ENCODE data around the gene YKT6.
"Not testable (repeated sequence)": the region's sequence is repeated elsewhere in the genome, so short reads cannot be mapped to it uniquely, and the experiment has no call there.

YKT6 gene

DNA sequence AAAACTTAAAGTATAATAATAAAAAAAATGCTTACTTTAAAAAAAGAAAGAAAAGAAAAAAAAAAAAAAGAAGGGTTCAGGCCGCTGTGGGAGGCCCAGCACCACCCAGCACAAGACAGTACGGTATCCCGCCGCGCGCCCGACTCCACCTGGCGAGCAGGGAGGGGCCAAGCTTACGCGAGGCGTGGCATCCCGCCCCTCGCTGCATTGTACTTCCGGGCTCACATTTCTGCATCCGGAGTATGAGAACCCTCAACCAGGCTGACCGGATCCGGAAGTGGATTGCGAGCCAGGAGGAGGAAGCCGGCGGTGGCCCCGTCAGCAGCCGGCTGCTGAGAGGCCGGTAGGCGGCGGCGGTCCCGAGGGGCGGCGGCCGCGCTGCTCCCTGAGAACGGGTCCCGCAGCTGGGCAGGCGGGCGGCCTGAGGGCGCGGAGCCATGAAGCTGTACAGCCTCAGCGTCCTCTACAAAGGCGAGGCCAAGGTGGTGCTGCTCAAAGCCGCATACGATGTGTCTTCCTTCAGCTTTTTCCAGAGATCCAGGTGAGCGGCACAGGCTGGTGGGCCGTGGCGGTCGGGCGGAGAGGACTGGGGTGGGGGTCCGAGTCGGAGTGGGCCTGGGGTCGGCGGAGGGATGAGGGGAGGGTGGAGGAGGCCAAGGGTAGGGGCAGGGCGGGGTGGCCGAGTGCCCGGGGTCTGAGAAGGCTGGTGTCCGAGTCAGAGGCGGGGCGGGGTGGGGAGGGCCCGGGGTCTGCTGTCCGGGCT, at the start of gene YKT6:
Gene YKT6 (plus strand): TSS at position 280 of the 763 bp plus-strand sequence. CDS start 158 bp downstream, at position 438.
- DNase-seq, result peak; percentile 97

DNA sequence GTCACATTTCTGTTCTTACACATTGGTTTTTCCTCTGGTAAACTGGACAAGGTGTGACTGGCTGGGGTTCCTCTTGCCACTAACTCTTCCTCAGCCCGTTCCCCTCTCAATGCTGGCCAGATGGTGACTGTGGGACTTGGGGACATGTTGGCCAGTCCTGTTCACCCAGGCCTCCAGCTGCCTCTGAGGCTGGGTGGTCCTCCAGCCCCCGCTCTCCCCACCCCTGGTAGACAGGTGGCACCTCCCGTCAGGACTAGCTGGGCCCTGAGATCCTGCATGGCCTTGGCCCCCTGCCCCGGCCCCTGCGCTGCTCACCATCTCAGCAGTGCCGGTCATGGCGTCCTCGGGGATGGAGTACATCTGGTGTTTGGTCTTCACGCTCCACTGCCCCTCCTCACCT, 48.8 kb upstream of the YKT6 start:
- DNase-seq, result no peak

DNA sequence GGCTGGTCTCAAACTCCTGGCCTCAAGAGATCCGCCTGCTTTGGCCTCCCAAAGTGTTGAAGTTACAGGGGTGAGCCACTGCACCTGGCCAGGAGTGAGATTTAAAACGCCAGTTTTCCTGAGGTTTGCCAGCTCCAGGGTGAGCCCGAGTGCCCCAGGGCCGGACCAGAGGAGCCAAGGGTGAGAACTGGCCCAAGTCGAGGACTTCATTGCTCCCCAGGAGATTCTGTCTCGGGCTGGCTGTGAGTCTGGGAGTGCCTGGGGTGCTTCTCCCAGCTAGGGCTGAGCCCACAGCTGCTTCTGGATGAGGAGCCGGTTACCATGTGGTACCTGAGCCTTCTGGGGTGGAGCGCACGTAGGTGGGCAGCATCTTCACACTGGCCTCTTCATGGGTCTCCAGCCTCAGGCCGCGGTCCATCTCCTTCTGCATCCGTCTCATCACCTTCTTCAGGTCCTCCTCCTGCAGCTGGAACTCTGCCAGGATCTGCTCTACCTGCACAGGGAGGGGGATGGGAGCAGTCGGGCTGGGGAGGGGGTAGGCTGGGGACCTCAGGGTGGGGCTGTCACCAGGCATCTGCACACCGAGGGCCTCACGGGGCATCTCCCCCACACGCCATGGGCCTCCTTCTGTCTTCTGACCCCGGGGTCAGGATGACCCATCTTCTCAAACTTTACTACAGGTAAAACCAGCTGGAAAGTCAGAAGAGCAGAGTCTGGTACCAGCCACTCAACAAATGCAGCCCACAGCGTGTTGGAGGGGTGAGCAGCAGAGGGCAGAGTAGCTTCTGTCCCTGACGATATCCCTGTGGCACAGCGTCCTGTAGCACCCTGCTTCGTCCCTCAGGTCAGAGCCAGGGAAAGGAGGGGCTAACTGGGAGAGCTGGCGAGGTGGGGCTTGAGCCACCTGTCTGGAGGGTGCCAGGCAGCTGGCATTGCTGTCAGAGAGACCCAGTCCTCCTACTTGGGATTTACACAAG, 47.5 kb upstream of the YKT6 start:
- DNase-seq, result no peak

GRCh38 chr7:44153948-44154335, 46.8 kb upstream of the YKT6 start:
- DNase-seq, result no peak

GRCh38 chr7:44154703-44155102, 46.1 kb upstream of the YKT6 start:
- DNase-seq, result no peak

GRCh38 chr7:44155191-44156185, 45.3 kb upstream of the YKT6 start:
- no peak for DNase-seq

DNA sequence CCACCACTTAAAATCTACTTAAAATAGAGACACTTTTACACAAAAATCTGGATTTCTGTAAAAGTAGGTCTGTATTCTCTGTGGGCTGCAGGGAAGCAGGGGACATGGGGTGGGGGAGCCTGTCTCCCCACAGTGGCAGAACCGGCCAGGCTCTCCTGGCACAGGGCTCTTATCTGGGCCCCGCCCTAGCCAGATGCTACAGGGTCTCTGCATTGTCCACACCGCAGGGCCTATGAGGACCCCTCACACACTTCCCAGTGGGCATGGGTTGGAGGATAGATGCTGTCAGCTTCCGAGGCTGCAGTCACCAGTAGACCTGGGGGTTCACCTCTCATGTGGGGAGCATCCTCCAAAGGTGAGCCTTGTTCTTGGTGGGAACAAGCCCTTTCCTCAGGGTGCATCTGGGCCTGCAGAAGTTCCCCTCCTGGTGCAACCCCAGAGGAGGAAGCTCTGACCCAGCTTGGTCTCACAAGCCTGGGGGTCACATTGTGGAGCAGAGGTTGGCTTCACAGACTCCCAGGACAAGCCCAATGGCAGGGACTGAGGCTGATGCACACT, 44.2 kb upstream of the YKT6 start:
- no peak for DNase-seq

DNA sequence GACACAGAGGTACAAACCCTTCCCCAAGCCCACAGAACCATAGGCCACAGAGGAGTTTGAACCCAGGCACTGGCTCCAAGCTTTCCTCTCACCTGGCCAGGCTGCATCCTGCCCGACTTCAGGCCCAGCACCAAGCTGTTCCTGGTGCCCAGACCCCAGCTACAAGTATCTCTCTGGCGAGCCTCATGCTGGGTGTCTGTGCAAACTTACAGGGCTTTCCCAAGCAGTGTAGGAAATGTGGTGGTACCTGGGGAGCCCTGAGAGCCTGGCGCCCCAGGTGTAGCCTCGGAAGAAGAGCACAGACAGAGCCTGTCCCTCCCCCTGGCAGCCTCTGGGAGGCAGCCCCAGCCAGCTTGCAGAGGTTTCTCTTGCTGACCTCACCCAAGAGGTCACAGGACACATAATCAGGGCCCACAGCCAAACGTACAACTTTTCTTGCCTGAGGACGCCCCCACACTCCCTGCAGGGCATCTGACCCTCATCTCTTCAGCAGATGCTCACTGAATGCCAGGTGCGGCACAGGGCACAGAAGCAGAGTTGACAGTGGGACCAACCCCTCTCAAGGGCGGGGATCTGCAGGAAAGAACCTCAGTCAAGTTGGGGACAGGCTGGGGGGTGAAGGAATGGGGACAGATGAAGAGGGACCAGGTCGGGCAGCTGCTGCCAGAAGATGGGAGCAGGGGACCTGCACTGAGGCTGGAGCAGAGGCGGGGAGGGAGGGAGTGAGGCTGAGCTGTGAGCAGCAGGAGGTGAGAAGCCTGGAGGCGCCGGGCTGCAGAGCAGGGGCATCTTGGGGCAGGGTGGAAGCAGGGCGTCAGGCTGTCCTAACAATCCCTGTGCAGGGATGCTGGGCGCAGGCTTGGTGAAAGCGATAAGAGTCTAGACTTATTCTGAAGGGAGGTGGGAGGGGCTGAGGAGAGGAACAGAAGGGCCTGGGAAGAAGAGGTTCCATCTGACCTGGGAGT, 43.4 kb upstream of the YKT6 start:
- DNase-seq, result no peak

GRCh38 chr7:44158096-44158872, 42.5 kb upstream of the YKT6 start:
- DNase-seq, result no peak

- DNase-seq, result no peak
Observed at GRCh38 chr7:44158873-44159631, 41.7 kb upstream of the YKT6 start.

DNA sequence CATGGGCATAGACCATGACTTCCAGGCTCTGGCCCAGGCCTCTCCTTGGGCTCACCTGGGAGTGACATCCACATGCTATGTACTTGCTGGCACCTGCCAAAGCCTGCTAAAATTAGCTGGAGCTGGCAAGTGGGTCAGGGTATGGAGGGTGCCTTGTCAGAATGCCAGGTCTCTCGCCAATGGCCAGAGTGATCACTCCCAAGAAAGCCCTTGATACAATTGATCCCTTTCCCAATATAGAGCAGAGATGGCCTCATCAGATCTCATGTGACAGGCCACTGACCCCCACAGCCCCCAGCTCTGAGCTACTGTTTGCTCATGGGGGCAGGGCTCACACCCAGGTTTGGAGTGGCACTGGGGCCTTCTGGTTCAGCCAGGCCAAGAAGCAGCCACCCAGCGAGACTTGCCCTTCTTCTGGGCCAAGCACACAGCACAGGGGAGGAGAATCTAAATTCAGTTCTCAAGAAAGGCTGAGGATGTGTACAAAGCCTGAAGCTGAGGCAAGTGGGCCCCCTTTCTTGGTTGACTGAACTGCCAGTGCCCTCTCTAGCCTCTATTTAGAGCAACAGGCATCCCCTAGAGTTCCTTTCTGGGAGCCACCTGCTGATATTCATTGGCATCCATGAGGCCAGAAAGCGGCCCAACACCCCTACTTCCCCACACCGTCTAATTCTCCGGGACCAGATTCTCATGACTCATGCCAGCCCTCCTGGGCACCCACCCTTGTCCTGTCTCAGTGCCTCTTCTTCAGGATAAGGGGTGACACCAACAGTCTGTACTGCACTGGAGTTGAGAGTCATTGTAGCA, 40.8 kb upstream of the YKT6 start:
- DNase-seq, result no peak

GRCh38 chr7:44161371-44161770, 39.4 kb upstream of the YKT6 start:
- DNase-seq, result no peak

GRCh38 chr7:44162179-44162578, 38.6 kb upstream of the YKT6 start:
- no peak for DNase-seq

GRCh38 chr7:44162785-44163395, 37.9 kb upstream of the YKT6 start:
- DNase-seq, result no peak

- DNase-seq, result no peak
Observed at GRCh38 chr7:44163591-44163990, 37.2 kb upstream of the YKT6 start.

DNA sequence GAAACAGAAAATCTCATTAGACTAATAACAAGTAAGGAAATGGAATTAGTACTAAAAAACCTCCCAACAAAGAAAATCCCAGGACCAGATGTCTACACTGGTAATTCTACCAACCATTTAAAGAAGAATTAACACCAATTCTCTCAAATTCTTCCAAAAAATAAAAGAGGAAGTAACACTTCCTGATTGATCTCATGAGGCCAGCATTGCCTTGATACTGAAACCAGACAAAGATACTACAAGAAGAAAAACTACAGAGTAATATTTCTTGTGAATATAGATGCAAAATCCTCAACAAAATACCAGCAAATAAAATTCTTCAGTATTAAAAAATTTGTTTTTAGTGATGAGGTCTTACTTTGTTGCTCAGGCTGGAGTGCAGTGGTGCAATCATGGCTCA, 32.9 kb upstream of the YKT6 start:
- DNase-seq, result no peak

DNA sequence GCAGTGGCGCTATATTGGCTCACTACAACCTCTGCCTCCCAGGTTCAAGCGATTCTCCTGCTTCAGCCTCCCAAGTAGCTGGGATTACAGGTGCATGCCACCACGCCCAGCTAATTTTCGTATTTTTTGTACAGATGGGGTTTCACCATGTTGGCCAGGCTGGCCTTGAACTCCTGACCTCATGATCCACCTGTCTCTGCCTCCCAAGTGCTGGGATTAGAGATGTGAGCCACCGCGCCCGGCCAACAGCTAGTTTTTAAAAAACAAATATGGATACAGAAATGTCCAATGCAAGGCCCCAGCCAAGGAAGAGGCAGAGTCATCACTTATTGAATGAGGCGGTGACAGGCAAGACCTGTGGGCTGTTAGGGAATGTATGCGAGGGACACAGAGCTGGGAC, 28.9 kb upstream of the YKT6 start:
- not testable (repeated sequence) for DNase-seq

GRCh38 chr7:44172352-44172751, 28.4 kb upstream of the YKT6 start:
- DNase-seq, result no peak

All from NCI-H2171 (cell line).